IPS-18a (cell line): ENCODE data around the gene UNC5B.

Experiments
- H3K27ac ChIP-seq: one replicate; pipeline ENCODE4 v1.5.1; 2013; ENCODE audit warnings: low read length
- H3K27me3 ChIP-seq: one replicate; pipeline ENCODE4 v1.6.1; 2013; ENCODE audit warnings: mild to moderate bottlenecking, low read length; ENCODE audit not compliant: control insufficient read depth, insufficient read depth
- H3K36me3 ChIP-seq: one replicate; pipeline ENCODE4 v1.6.1; 2013; ENCODE audit warnings: low read depth, low read length; ENCODE audit not compliant: control insufficient read depth
- H3K4me1 ChIP-seq: one replicate; pipeline ENCODE4 v1.6.1; 2013; ENCODE audit warnings: low read depth, low read length; ENCODE audit not compliant: control insufficient read depth
- H3K4me3 ChIP-seq: one replicate; pipeline ENCODE4 v1.5.1; 2013; ENCODE audit warnings: low read length
- H3K9ac ChIP-seq: one replicate; pipeline ENCODE4 v1.6.1; 2013; ENCODE audit warnings: mild to moderate bottlenecking, low read length, moderate library complexity
- H3K9me3 ChIP-seq: one replicate; pipeline ENCODE4 v1.6.1; 2013; ENCODE audit warnings: low read depth, low read length; ENCODE audit not compliant: control insufficient read depth

The UNC5B gene

DNA sequence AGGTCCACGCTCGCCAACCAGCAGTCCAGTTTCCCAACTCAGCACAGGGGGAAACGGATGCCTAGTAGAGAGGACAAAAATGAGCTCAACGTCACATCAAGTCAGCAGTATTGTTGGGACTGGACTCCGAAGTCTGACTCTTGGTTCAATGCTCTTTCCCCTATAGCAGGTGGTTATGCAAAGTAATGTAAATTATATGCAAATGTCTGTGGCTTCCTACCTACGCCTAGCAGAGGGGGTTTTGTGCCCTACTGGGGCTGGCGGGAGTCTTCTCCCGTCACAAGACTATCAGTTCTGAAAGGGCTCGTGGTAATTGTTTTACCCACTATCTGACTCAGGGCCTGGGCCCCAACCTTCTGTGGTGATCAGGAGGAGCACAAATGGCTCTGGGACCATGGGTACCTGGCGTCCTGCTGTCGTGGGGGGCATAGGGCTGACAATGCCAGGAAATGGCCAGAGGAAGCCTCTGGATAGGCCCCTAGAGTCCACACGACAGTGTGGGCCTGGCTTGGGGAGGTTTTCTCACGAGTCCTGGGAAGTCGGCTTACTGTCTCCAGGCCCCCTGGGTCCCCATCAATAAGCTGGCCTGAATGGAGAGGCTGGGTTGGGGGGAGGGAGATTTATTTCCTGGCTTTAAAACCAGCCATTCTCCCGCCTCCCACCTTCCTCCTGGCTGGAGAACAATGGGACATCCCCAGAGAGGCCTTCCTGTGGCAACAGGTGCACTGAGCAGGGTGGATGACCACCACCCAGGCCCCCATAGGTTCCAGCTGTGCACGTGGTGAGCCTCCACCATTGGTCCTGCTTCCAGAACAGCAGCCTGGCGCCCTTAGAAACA, 41.8 kb downstream of the UNC5B start:
- Histone ChIP-seq H3K4me1 (peaks cover 34% of the 10 kb centered on the region), H3K36me3 (no peaks in the 10 kb centered on the region), H3K9me3 (no peaks in the 10 kb centered on the region), H3K9ac (no peak overlapping the region), H3K27me3 (no peaks in the 10 kb centered on the region), H3K27ac (no peak overlapping the region), H3K4me3 (peak overlapping the region; percentile 16)

DNA sequence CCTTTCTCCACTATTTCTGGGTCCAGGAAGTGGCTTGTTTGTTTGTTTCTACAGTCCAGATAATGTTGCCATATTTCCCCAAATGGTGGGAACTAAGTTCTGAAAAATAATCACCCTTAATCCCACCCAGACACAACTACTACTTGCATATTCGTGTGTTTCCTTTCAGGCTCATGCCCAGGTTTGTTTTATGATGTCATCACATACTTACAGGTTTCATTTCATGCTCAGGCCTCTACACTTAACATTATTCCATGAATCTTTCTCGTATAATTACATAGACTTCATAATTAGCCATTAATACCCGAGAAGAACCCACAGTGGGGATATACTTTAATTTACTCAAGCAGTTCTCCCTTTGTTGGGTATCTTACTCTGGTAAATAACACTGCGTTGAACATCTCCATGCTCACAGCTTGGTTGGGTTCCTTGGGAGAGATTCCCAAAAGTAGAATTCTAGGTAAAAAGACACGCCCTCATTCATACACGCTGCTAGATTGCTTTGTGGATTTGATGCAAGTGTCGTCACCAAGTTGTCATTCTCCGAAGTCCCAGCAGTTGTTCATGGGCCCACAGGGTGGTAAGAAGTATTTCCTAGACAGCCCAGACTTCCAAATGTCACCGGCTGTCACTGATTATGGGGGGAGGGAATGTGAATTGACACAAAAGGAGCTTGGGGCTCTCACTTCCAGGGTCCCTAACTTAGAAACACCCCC, 42.6 kb downstream of the UNC5B start:
- H3K4me1 ChIP-seq, result peaks cover 39% of the 10 kb centered on the region
- H3K9ac ChIP-seq, result no peak overlapping the region
- no peaks in the 10 kb centered on the region for H3K9me3 ChIP-seq
- H3K36me3 ChIP-seq, result no peaks in the 10 kb centered on the region
- H3K27me3 ChIP-seq, result no peaks in the 10 kb centered on the region
- H3K4me3 ChIP-seq, result no peak overlapping the region
- H3K27ac ChIP-seq, result no peak overlapping the region

DNA sequence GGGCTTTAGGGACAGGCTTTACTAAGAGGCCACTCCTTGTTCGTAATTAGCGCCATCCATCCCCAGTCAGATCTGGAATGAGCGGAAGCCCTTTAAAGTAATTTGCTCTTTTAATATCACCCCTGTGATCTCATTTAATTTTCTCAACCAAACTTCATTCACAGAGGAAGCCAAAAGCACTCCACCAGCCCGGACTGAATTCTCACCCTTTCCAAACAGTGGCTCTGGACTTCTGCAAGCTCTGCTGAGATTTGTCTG, 43.1 kb downstream of the UNC5B start:
- Histone ChIP-seq H3K4me1 (peaks cover 44% of the 10 kb centered on the region), H3K27ac (no peak overlapping the region), H3K9ac (no peak overlapping the region), H3K36me3 (no peaks in the 10 kb centered on the region), H3K9me3 (no peaks in the 10 kb centered on the region), H3K4me3 (no peak overlapping the region), H3K27me3 (no peaks in the 10 kb centered on the region)

DNA sequence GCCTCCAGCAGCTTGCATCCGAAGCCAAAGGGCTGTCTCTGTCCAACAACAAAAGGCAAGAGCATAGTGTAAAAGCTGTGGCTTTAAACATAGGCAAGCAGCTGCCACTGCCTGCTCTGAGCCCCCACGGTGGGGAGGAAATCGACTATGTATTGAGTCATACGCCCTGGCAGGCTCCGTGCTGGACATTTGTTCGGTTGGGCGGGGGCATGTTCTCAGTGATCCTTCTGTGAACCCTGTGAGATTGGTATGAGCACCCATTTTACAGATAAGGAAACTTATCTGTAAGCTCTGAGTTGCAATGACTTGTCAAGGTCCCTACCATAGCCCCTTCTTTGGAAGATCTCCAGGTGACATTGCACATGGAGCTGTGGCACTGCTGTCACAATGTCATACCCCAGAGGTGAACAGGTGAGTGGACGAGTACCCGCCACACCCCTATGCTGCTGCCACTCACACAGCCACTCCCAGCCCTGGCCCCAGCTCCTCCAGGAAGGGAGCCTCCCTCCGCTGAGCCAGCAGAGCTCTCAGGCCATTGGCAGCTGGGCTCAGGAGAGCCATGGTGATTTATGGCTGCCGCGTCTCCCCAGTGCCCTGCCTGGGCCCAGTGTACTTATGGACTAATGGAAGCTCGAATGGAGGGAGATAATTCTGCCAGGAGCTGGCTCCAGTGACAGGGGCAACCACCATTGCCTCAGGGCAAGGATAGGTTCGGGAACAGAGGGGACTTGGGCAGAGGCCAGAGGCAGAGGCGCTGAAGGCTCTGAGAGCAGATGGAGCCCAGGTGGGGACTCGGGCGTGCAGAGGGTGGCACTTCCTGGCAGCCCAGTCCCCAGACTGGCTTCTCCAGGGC, 43.7 kb downstream of the UNC5B start:
- Histone ChIP-seq H3K27me3 (no peaks in the 10 kb centered on the region), H3K4me3 (no peak overlapping the region), H3K9me3 (no peaks in the 10 kb centered on the region), H3K4me1 (peaks cover 49% of the 10 kb centered on the region), H3K27ac (no peak overlapping the region), H3K36me3 (no peaks in the 10 kb centered on the region), H3K9ac (no peak overlapping the region)

DNA sequence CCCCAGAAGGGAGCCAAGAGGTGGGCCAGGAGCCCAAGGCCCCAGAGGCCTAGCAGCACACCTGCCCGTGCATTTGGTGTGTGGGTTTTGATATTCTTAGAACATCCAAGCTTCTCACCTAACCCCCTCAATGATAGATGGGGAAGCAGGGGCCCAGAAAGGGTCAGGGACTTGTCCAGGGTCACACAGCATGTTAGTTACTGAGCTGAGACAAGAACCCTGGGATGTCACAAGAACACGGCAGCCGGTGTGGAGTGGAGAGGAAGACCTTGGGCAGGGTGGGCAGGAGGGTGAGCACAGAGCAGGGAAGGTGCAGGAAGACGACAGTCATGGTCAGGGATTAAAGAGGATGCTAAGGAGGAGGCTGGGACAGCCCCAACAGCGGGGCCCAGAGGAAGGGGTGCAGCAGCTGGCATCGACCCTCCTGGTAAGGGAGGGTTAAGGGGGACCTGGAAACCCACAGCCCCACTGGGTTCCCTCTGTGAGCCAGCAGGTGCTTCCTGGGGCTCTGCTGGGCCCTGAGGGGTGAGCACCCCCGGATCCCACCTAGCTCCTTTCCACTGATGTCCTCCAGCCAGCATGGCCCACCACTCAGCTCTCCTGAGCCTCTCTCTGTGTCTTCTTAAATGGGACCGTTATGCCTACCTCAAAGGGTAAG, 44.4 kb downstream of the UNC5B start:
- Histone ChIP-seq H3K27ac (no peak overlapping the region), H3K9ac (no peak overlapping the region), H3K27me3 (no peaks in the 10 kb centered on the region), H3K36me3 (no peaks in the 10 kb centered on the region), H3K9me3 (no peaks in the 10 kb centered on the region), H3K4me3 (no peak overlapping the region), H3K4me1 (peaks cover 54% of the 10 kb centered on the region)

- peaks cover 58% of the 10 kb centered on the region for H3K4me1 ChIP-seq
- no peak overlapping the region for H3K9ac ChIP-seq
These were observed 45.1 kb downstream of the UNC5B start for GRCh38 chr10:71257319-71257997.

GRCh38 chr10:71258046-71258445, 45.7 kb downstream of the UNC5B start:
- Histone ChIP-seq H3K9me3 (no peaks in the 10 kb centered on the region), H3K9ac (no peak overlapping the region), H3K4me1 (peaks cover 57% of the 10 kb centered on the region), H3K27ac (no peak overlapping the region), H3K27me3 (no peaks in the 10 kb centered on the region), H3K4me3 (no peak overlapping the region), H3K36me3 (no peaks in the 10 kb centered on the region)

More at GRCh38 chr10:71257319-71257997, 45.1 kb downstream of the UNC5B start:
- H3K4me3 ChIP-seq, result no peak overlapping the region
- H3K27me3 ChIP-seq, result no peaks in the 10 kb centered on the region
- no peaks in the 10 kb centered on the region for H3K9me3 ChIP-seq
- H3K36me3 ChIP-seq, result no peaks in the 10 kb centered on the region
- no peak overlapping the region for H3K27ac ChIP-seq

DNA sequence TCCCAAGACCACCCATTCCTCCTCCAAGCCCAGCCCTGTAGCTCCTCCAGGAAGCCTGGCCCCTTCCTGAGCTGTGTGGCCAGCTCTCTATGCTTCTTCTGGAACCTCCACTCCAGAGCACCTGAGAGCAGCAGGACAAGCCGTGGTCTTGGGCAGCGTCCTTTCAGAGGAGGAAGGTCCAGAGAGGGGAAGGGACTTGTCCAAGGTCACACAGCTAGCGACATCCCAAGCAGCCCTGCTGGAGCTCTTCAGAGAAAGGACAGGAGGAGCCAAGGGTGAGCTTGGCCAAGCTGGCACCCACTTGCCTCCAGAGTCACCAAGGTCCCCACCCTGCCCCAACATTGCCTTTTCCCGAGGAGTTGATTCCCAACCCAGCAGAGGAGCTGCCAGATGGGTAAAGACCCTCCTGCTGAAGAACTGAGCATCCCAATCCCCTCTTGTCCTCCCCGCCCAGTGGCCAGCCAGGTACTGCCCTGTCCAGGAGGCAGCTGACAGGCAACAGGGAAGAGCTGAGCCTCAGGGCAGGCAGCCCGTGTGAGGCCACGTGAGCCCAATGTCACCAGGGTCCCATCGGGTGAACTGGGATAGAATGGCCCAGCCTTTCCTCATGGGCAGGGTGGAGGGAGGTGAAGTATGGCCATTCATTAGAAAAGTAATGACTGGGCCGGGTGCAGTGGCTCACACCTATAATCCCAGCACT, 46.2 kb downstream of the UNC5B start:
- no peaks in the 10 kb centered on the region for H3K36me3 ChIP-seq
- no peak overlapping the region for H3K4me3 ChIP-seq
- H3K9me3 ChIP-seq, result no peaks in the 10 kb centered on the region
- no peak overlapping the region for H3K27ac ChIP-seq
- H3K9ac ChIP-seq, result no peak overlapping the region
- H3K27me3 ChIP-seq, result no peaks in the 10 kb centered on the region
- H3K4me1 ChIP-seq, result peaks cover 57% of the 10 kb centered on the region

- H3K9ac ChIP-seq, result no peak overlapping the region
- H3K4me1 ChIP-seq, result peaks cover 57% of the 10 kb centered on the region
- H3K27ac ChIP-seq, result no peak overlapping the region
- no peak overlapping the region for H3K4me3 ChIP-seq
- no peaks in the 10 kb centered on the region for H3K36me3 ChIP-seq
- no peaks in the 10 kb centered on the region for H3K9me3 ChIP-seq
- H3K27me3 ChIP-seq, result no peaks in the 10 kb centered on the region
These were observed 46.9 kb downstream of the UNC5B start for GRCh38 chr10:71259282-71259681.

DNA sequence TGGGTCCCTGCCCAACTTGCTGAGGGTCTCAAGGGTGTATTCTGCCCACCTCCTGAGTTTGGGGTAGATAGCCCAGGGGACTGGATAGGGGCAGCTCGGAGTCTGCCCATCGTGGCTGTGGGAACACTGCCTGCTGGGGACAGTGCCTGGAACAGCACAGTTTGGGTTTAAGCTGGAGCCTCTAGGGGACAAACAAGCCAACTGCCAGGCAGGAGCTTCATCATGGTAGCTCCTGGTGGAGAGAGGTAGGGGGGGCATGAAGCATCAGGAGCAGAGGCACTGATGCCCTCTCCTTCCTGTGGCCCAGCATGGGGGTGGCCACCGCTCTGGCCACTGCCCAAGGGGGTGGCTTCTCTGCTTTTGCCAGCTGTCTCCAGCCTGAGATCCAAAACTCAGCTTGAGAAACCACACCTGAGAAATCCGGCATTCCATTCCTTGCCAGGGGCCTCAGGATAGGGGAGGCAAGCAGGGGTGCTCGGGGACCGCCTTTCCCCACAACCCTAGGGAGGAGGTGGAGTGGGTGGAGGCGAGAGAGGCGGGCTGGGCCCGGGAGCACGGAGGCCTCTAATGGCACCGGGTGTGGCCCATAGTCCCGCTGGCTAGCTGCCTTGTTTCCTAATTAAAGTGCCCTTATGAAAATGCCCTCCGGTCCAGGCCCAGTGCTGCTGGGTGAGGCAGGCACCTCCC, 47.6 kb downstream of the UNC5B start:
- Histone ChIP-seq H3K4me3 (no peak overlapping the region), H3K9me3 (no peaks in the 10 kb centered on the region), H3K27ac (no peak overlapping the region), H3K4me1 (peaks cover 54% of the 10 kb centered on the region), H3K9ac (no peak overlapping the region), H3K36me3 (no peaks in the 10 kb centered on the region), H3K27me3 (no peaks in the 10 kb centered on the region)
